GM19438 (cell line): ENCODE data around the gene BTBD2.

Experiments
- ATAC-seq: cut with Tn5 transposase; IDR thresholded peaks from one replicate; pipeline ENCODE4 v1.9.1; 2021; ENCODE audit warnings: low read depth; ENCODE audit not compliant: unreplicated experiment

BTBD2 gene

DNA sequence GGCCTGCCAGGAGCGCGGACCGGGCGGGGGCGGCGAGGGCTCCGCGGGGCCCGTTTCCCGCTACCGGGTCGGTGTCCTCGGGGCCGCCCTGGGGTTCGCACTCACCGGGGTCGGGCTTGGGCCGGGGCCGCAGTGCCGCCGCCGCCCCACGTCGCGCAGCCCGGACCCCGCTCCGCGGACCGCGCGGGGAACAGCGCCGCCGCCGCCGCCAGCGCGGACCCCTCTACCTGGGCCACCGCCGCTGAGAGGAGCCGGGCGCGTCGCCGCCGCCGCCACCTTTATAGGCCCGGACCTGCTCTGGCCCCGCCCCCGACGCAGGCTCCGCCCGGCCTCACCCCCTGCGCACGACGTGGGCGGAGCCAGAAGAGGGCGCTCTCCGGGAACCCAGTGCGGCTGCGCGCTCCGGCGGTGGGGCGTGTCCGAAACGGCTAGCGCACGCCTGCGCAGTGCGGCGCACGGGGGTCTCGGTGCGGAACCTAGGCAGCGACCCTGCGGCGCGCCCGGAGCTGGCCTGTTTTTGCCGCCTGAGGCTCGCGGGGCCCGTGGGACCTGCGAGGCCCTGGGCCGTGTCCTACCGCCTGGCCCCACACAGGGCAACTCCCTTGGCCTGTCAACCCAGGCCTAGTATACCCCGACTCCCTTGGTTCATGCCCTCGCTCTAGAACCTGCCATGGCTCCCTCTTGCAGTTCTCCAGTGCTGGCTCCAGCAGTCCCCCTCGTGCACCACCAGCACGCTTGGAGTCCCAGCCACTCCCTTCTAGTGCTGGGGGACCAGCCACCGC lies 35.7 kb upstream of the BTBD2 start, which contains the start of gene MKNK2:
MKNK2 (minus strand) TSS at position 254 of the 782 bp plus-strand sequence. CDS start 393 bp downstream, outside the sequence.
- ATAC-seq = peak; percentile 39

DNA sequence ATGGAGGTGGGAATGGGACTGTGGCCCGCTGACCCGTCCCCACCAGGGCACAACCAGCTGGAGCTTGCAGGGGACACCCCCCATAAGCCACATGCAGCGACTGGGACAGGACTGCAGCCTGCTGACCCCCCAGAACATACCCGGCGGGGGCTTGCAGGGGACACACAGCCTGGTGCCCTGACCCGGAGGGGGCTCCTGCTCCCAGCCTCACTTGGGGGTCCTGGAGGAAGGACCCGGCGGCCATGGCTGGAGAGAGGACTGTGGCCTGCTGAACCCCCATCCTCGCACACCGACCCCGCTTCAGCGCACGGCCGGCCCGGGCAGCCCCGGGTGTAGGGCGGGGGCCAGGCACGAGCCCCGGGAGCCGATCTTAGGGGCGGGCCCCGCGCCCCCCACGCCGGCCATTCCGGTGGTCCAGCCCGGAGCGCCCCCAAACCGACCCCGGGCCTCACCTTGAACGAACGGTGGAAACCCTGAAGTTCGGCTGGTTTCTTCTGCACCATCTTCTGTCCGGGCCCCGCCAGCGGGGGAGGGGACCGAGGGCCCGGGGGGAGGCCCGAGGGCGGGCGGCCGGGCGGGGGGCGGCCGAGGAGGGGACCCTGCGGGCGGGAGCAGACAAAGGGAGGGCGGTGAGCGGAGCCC lies 35.0 kb upstream of the BTBD2 start:
- ATAC-seq = no peak

GRCh38 chr19:2049741-2050348 lies 34.3 kb upstream of the BTBD2 start:
- ATAC-seq = no peak

GRCh38 chr19:2048959-2049740 lies 33.6 kb upstream of the BTBD2 start:
- no peak for ATAC-seq

DNA sequence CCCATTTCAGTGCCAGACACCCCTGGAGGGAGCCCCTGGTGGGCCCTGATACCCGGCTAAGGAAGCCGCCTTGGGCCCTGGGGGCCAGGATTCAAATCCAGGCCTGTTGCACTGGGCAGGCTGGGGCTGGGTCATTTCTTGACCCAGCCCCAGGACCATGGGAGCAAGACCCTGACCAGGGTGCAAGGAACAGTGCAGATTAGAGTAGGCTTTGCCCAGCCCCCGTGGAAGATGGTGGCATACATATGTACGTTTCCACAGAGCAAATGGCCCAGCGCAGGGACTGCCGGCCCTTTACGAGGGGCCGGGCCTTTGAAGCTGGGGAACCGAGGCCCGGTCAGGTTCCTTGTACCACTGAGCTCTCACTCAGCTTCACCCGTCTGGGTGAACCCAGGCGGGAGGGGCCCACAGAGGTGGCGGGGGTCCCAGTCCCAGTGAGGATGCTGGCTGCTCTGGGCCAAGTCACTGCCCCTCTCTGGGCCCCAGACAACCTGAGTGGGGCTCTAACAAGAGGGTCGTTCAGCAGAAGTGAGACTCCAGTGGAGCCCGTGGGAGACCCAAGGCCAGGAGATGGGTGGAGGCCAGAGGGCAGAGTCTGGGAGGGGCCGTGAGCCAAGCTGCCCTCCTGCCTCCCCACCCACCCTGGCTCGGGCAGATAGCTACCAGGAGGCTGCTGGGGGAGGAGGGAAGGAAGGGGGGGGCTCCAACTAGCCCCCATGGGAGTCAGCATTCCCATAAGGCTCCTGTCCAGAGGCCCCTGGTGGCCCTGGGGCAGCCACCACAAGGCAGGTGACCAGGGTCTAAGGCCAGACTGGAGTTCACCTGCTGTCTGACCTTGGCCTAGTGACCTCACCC lies 32.8 kb upstream of the BTBD2 start:
- ATAC-seq = no peak

- ATAC-seq = no peak
Observed at GRCh38 chr19:2047449-2048103, 32.1 kb upstream of the BTBD2 start.

GRCh38 chr19:2047076-2047448 lies 31.5 kb upstream of the BTBD2 start:
- no peak for ATAC-seq

DNA sequence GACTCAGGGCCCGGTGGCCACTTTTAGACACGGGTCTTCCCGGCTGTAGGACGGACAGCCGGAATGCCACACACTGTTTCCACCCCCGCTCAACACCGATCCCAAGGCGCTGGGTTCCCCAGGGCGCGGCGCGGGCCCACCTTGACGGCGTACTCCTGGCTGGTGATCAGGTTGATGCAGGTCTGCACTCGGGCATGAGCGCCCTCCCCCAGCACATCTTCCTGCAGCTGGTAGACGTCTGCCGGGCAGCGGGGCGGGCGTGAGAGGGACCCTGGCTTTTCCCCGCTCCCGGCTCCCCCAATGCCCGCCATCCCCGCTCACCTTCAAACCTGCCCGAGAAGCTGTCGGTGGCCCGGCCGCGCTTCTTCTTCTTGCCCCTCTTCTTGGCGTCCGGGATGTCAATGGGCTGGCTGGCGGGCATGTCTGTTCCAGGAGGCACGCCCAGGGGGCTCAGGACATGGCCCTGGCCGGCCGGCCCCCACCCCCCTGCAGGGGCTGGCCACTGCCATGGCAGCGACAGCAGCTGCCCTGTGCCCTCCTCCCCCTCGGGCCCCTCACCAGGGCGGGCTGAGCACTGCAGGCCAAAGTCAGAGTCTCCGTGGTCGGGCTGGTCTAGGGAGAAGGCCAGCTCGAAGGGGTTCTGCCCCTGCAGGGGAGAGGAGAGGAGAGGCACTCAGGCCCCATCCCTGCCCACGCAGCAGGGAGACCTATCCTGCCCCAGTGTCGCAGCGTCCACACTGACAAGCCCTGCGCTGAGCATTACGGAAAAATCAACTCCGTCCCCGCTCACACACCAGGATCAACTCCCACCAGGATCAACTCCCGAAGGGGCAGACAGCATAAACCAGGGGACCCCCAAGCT lies 30.8 kb upstream of the BTBD2 start:
- no peak for ATAC-seq

GRCh38 chr19:2045501-2046045 lies 30.1 kb upstream of the BTBD2 start:
- ATAC-seq = no peak

- ATAC-seq = no peak
Observed at GRCh38 chr19:2044709-2045500, 29.4 kb upstream of the BTBD2 start.

DNA sequence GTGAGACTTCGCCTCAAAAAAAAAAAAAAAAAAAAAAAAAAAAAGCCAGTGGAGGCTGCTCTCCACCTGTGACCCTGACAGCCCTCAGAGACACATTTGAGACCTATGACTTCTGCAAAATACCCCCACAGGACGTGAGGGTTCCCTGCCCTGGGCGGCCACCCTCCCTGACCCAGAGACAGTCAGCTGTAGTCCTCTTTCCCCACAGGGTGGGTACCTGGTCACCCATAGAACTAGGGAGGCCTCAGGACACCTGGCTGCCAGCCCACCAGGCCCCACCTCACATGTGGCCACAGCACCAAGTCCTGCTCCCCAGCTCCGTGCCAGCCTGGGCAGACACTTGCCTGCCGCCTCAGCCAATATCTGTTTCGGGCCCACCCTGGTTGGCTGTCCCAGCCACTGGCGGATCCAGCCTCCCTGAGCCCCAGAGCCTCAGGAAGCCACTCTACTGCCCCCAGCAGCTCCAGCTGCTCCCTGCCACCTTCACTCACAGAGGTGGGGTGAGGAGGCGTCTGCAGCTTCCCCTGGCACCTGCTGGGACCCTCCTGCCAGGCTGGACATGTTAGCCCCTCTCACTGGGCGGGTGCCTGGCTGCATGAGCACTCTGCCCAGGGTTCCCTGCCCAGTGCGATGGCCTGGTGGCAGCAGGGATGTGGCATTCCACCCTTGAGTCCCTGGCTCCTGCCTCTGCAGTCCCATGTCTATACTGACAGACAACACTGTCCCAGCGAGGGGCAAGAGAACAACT lies 28.6 kb upstream of the BTBD2 start:
- no peak for ATAC-seq

DNA sequence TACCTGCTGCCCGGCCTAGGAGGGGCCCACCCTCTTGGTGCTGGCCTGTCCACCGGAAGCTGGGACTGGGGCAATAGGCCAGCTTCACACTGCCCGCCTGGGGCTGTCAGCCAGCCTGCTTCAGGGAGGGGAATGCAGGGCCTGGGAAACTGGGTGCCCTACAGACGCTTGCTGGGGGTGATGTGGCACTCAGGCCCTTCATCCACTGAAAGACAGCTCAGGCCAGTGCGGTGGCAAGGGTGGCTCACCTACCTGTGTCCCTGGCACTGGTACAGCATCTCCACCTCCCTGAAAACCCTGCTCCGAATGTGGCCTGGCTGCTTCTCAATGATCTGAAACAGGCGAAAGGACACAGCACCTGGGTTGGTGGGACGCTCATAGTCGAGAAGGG lies 27.7 kb upstream of the BTBD2 start:
- no peak for ATAC-seq

DNA sequence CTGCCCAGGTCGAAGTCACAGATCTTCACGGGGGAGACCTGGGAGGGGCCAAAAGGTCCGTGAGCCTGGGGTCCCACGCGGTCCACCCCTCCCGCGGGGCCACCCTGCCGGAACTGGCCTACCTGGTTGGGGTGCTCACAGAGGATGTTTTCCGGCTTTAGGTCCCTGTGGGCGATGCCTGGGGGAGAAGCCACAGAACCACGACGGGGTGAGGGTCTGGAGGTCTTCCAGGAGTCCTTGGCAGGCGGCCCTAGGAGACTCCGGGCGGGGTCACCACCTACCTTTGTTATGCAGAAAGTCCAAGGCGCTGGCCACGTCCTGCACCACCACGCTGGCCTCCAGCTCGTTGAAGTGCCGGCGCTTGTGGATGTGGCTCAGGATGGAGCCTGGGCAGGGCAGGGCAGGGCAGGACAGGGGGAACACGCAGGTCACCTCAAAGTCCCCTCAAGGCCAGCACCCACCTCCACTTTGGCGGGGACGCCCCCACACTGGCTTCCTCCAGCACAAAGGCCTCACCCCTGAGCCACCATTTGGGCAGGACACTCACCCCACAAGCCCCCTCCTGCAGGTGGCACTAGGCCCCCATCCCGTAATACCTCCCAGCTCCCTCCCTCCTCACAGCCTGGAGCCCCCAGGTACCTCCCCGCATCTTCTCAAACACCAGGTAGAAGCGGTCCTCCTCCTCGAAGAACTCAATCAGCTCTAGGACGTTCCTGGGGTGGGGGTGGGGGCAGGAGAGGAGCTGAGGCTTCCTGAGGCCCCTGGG lies 27.2 kb upstream of the BTBD2 start:
- ATAC-seq = peak; percentile 4

- peak; percentile 58 for ATAC-seq
Observed at GRCh38 chr19:2041683-2042484, 26.4 kb upstream of the BTBD2 start.

GRCh38 chr19:2041433-2041682 lies 25.8 kb upstream of the BTBD2 start:
- ATAC-seq = no peak
